Thymus (tissue), 11 donors: Measurements from ENCODE around the gene ZNF730. TPM values are rescaled to one million over a fixed set of nuclear protein-coding genes. Genes with fewer than 3 reads are reported as not detected.
"Not testable (repeated sequence)": the region's sequence is repeated elsewhere in the genome, so short reads cannot be mapped to it uniquely, and the experiment has no call there.

Experiments used
- DNase-seq, 9 donors: peaks; one replicate each; pipeline ENCODE4 v3.0.0-alpha.2; 2013; ENCODE audit warnings: low spot score in 9 of 9, low read depth in 6 of 9, missing footprints in 1 of 9
- H3K27ac ChIP-seq, 2 donors: one replicate each; pipeline ENCODE4 v1.5.1; 2013; ENCODE audit warnings: control low read depth in 1 of 2, low read depth in 1 of 2, low read length in 1 of 2, mild to moderate bottlenecking in 1 of 2, moderate library complexity in 1 of 2
- H3K27me3 ChIP-seq, 2 donors: one replicate each; pipeline ENCODE4 v1.5.1; 2013; ENCODE audit warnings: low read length in 1 of 2; ENCODE audit not compliant: control insufficient read depth in 2 of 2, insufficient read depth in 1 of 2
- H3K36me3 ChIP-seq, 2 donors: one replicate each; pipeline ENCODE4 v1.5.1; 2013; ENCODE audit warnings: low read length in 1 of 2, mild to moderate bottlenecking in 1 of 2, moderate library complexity in 1 of 2; ENCODE audit not compliant: control insufficient read depth in 2 of 2, insufficient read depth in 2 of 2
- H3K4me1 ChIP-seq, 2 donors: one replicate each; pipeline ENCODE4 v1.5.1; 2013; ENCODE audit warnings: low read length in 2 of 2; ENCODE audit not compliant: control insufficient read depth in 2 of 2, insufficient read depth in 2 of 2
- H3K4me3 ChIP-seq, 2 donors: one replicate each; pipeline ENCODE4 v1.5.1; 2013; ENCODE audit warnings: low read length in 2 of 2, control low read depth in 1 of 2, mild to moderate bottlenecking in 1 of 2
- H3K9me3 ChIP-seq, 2 donors: one replicate each; pipeline ENCODE4 v1.5.1; 2013; ENCODE audit warnings: low read length in 1 of 2, mild to moderate bottlenecking in 1 of 2; ENCODE audit not compliant: control insufficient read depth in 2 of 2, insufficient read depth in 1 of 2
- WGBS: extraction: QIAGEN DNeasy Blood & Tissue Kit; methylation state at CpG from one replicate; pipeline ENCODE4 v1.1.7; 2013; 5-methylcytosine and 5-hydroxymethylcytosine counted together
- polyA plus RNA-seq: library from polyadenylated mRNA; stranded (reverse); fragments of 200-250 nt; gene quantifications from one replicate; pipeline ENCODE4 v1.2.3, GENCODE V29; 2013
- total RNA-seq: library from RNA; stranded (reverse); fragments of 120-200 nt; gene quantifications from one replicate; pipeline ENCODE4 v1.2.4, GENCODE V29; 2013
- donor health status: healthy.

ZNF730 gene
- total and polyA plus RNA-seq, 2 donors = 0.23 to 4.4 TPM

GRCh38 chr19:23098988-23099387, 17.8 kb upstream of the ZNF730 start:
- no peaks in the 10 kb centered on the region for H3K4me1 ChIP-seq
- H3K9me3 ChIP-seq = peaks cover 0 to under 1% of the 10 kb centered on the region in 2 donors
- H3K36me3 ChIP-seq = peaks cover 6 to 24% of the 10 kb centered on the region in 2 donors
- no peaks in the 10 kb centered on the region for H3K27me3 ChIP-seq
- H3K27ac ChIP-seq = no peak overlapping the region
- DNase-seq = no peak
- no peak overlapping the region for H3K4me3 ChIP-seq
- 97% methylated on average over 4 of the region's 4 CpGs for WGBS

GRCh38 chr19:23099966-23100365, 16.9 kb upstream of the ZNF730 start:
- DNase-seq = no peak
- 96% methylated on average over 7 of the region's 7 CpGs for WGBS
- Histone ChIP-seq H3K9me3 (no peaks in the 10 kb centered on the region), H3K27me3 (no peaks in the 10 kb centered on the region), H3K4me3 (no peak overlapping the region), H3K4me1 (no peaks in the 10 kb centered on the region), H3K36me3 (peaks cover 4 to 21% of the 10 kb centered on the region in 2 donors), H3K27ac (no peak overlapping the region)

GRCh38 chr19:23101241-23101640, 15.6 kb upstream of the ZNF730 start:
- no peak for DNase-seq
- 96% methylated on average over 4 of the region's 4 CpGs for WGBS
- H3K9me3 ChIP-seq = no peaks in the 10 kb centered on the region
- no peak overlapping the region for H3K4me3 ChIP-seq
- H3K36me3 ChIP-seq = peaks cover 0 to 11% of the 10 kb centered on the region in 2 donors
- no peak overlapping the region for H3K27ac ChIP-seq
- H3K4me1 ChIP-seq = no peaks in the 10 kb centered on the region
- no peaks in the 10 kb centered on the region for H3K27me3 ChIP-seq

- WGBS = 84% methylated on average over 3 of the region's 3 CpGs
Observed at GRCh38 chr19:23118400-23118799, 1.6 kb downstream of the ZNF730 start.

GRCh38 chr19:23134211-23134610, 17.4 kb downstream of the ZNF730 start:
- DNase-seq, H3K4me1 ChIP-seq, H3K36me3 ChIP-seq, H3K4me3 ChIP-seq, H3K9me3 ChIP-seq, H3K27ac ChIP-seq, H3K27me3 ChIP-seq: not testable (repeated sequence)
- WGBS = 95% methylated on average over 24 of the region's 24 CpGs

More at GRCh38 chr19:23118400-23118799, 1.6 kb downstream of the ZNF730 start:
- Histone ChIP-seq H3K9me3 (no peaks in the 10 kb centered on the region), H3K36me3 (peaks cover 0 to 2% of the 10 kb centered on the region in 2 donors), H3K4me3 (no peak overlapping the region), H3K27ac (no peak overlapping the region), H3K27me3 (no peaks in the 10 kb centered on the region), H3K4me1 (no peaks in the 10 kb centered on the region)
- DNase-seq = peak in 2 of 9 donors; percentile 2 to 15

- Histone ChIP-seq H3K9me3 (peaks cover 0 to 4% of the 10 kb centered on the region in 2 donors), H3K27ac (no peak overlapping the region), H3K36me3 (no peaks in the 10 kb centered on the region), H3K4me3 (no peak overlapping the region), H3K4me1 (no peaks in the 10 kb centered on the region), H3K27me3 (no peaks in the 10 kb centered on the region)
- 98% methylated on average over 3 of the region's 3 CpGs for WGBS
- DNase-seq = no peak
Observed at GRCh38 chr19:23145617-23146415, 29.0 kb downstream of the ZNF730 start.

- Histone ChIP-seq H3K4me1 (no peaks in the 10 kb centered on the region), H3K36me3 (no peaks in the 10 kb centered on the region), H3K27me3 (no peaks in the 10 kb centered on the region), H3K9me3 (peaks cover 0 to 13% of the 10 kb centered on the region in 2 donors), H3K27ac (no peak overlapping the region), H3K4me3 (no peak overlapping the region)
- no peak for DNase-seq
- WGBS = 98% methylated on average over 23 of the region's 23 CpGs
Observed at GRCh38 chr19:23160766-23161165, 43.9 kb downstream of the ZNF730 start.

- H3K4me1 ChIP-seq, H3K36me3 ChIP-seq, H3K27me3 ChIP-seq, H3K27ac ChIP-seq, H3K4me3 ChIP-seq, DNase-seq, H3K9me3 ChIP-seq: not testable (repeated sequence)
- 12% methylated on average over 9 of the region's 9 CpGs for WGBS
Observed at GRCh38 chr19:23168286-23168685, 51.5 kb downstream of the ZNF730 start.

GRCh38 chr19:23183251-23183650, 66.4 kb downstream of the ZNF730 start:
- H3K27ac ChIP-seq = no peak overlapping the region
- no peaks in the 10 kb centered on the region for H3K27me3 ChIP-seq
- DNase-seq = no peak
- WGBS = 80% methylated on average over 11 of the region's 11 CpGs
- H3K4me1 ChIP-seq = no peaks in the 10 kb centered on the region
- H3K4me3 ChIP-seq = no peak overlapping the region
- peaks cover 2 to 19% of the 10 kb centered on the region in 2 donors for H3K9me3 ChIP-seq
- no peaks in the 10 kb centered on the region for H3K36me3 ChIP-seq
